Smooth muscle cell (in vitro differentiated cells): Measurements from ENCODE around the gene RASGRF2. TPM values are rescaled to one million over a fixed set of nuclear protein-coding genes. Genes with fewer than 3 reads are reported as not detected.

Source experiments
- DNase-seq: peaks from one replicate; lab custom pipeline; 2025; ENCODE audit not compliant: unreplicated experiment; lab: John Stamatoyannopoulos, UW
- H2AFZ ChIP-seq: fragments of 200-600 bp; sonication (generic); 2 replicates; pipeline ENCODE4 v1.6.0; 2016; ENCODE audit warnings: antibody characterized with exemption, low read depth, mild to moderate bottlenecking
- H3F3A ChIP-seq: fragments of 200-600 bp; sonication (generic); 2 replicates; pipeline ENCODE4 v1.6.0; 2017; ENCODE audit warnings: antibody characterized with exemption, low read depth
- H3K27ac ChIP-seq: fragments of 200-600 bp; sonication (generic); 2 replicates; pipeline ENCODE4 v1.5.1; 2016; ENCODE audit warnings: low read depth, mild to moderate bottlenecking
- H3K27me3 ChIP-seq: fragments of 200-600 bp; sonication (generic); 2 replicates; pipeline ENCODE4 v1.6.1; 2016; ENCODE audit warnings: low read depth, mild to moderate bottlenecking
- H3K36me3 ChIP-seq: fragments of 200-600 bp; sonication (generic); 2 replicates; pipeline ENCODE4 v1.5.1; 2016; ENCODE audit warnings: low read depth
- H3K4me1 ChIP-seq: fragments of 200-600 bp; sonication (generic); 2 replicates; pipeline ENCODE4 v1.5.1; 2016; ENCODE audit warnings: low read depth
- H3K4me2 ChIP-seq: fragments of 200-600 bp; sonication (generic); 2 replicates; pipeline ENCODE4 v1.6.0; 2016; ENCODE audit warnings: mild to moderate bottlenecking
- H3K4me3 ChIP-seq: fragments of 200-600 bp; sonication (generic); 2 replicates; pipeline ENCODE4 v1.5.1; 2016; ENCODE audit warnings: mild to moderate bottlenecking
- H3K79me2 ChIP-seq: fragments of 200-600 bp; sonication (generic); 2 replicates; pipeline ENCODE4 v1.6.0; 2016; ENCODE audit warnings: low read depth, mild to moderate bottlenecking
- H3K9ac ChIP-seq: fragments of 200-600 bp; sonication (generic); 2 replicates; pipeline ENCODE4 v1.6.0; 2016; ENCODE audit warnings: low read depth
- H3K9me3 ChIP-seq: fragments of 200-600 bp; sonication (generic); replicated peaks from 2 replicates; pipeline ENCODE4 v1.5.1; 2016; ENCODE audit warnings: low read depth
- H4K20me1 ChIP-seq: fragments of 200-600 bp; sonication (generic); 2 replicates; pipeline ENCODE4 v1.6.0; 2016; ENCODE audit warnings: low read depth
- CTCF ChIP-seq: fragments of 200-600 bp; sonication (generic); IDR thresholded peaks from 2 replicates; pipeline ENCODE4 v1.5.1; 2017; ENCODE audit warnings: borderline replicate concordance, mild to moderate bottlenecking, antibody characterized with exemption; ENCODE audit not compliant: insufficient read depth, poor library complexity, severe bottlenecking
- WGBS: methylation state at CpG from one replicate; pipeline ENCODE4 v1.1.7; 2016; ENCODE audit warnings: low lambda C conversion rate; 5-methylcytosine and 5-hydroxymethylcytosine counted together
- polyA plus RNA-seq: library from polyadenylated mRNA; unstranded; fragments of >200 nt; fragmentation: Nextera tagmentation; extraction: Ambion mirVana; gene quantifications from 2 replicates; pipeline ENCODE4 v1.2.1, GENCODE V29; 2016
- total RNA-seq: library from RNA; depleted of rRNA; stranded (reverse); fragments of >200 nt; gene quantifications from 2 replicates; pipeline ENCODE4 v1.2.3, GENCODE V29; 2014

Gene RASGRF2
- total and polyA plus RNA-seq, 2 experiments from 2014 or later = 11.1 to 24.7 TPM

- H3F3A ChIP-seq = no peaks in the 10 kb centered on the region
- H4K20me1 ChIP-seq = no peaks in the 10 kb centered on the region
- H3K27me3 ChIP-seq = no peaks in the 10 kb centered on the region
- no peak overlapping the region for H3K9ac ChIP-seq
- peaks cover 4% of the 10 kb centered on the region for H3K4me1 ChIP-seq
- no peaks in the 10 kb centered on the region for H3K36me3 ChIP-seq
- peaks cover 63% of the 10 kb centered on the region for H3K79me2 ChIP-seq
- H3K27ac ChIP-seq = peak overlapping the region; percentile 57
- TF ChIP-seq CTCF = no peak
- peak overlapping the region; percentile 69 for H3K4me2 ChIP-seq
- DNase-seq = no peak
- H2AFZ ChIP-seq = no peak overlapping the region
- H3K9me3 ChIP-seq = no peaks in the 10 kb centered on the region
- no peak overlapping the region for H3K4me3 ChIP-seq
- WGBS = 16% methylated on average over 1 of the region's 1 CpG
Observed at GRCh38 chr5:80977764-80978163, 17.6 kb downstream of the RASGRF2 start.

GRCh38 chr5:80978772-80979317 lies 18.7 kb downstream of the RASGRF2 start:
- no peak overlapping the region for H3K4me2 ChIP-seq
- WGBS = 89% methylated on average over 1 of the region's 1 CpG
- DNase-seq = no peak

GRCh38 chr5:80982093-80982492 lies 21.9 kb downstream of the RASGRF2 start:
- DNase-seq = no peak
- Histone ChIP-seq H3K9ac (no peak overlapping the region), H3K4me1 (no peaks in the 10 kb centered on the region), H3K27me3 (no peaks in the 10 kb centered on the region), H4K20me1 (no peaks in the 10 kb centered on the region), H3K4me3 (no peak overlapping the region), H3K27ac (no peak overlapping the region), H3K4me2 (no peak overlapping the region), H2AFZ (no peak overlapping the region), H3K79me2 (peaks cover 68% of the 10 kb centered on the region), H3F3A (no peaks in the 10 kb centered on the region), H3K9me3 (no peaks in the 10 kb centered on the region), H3K36me3 (no peaks in the 10 kb centered on the region)
- TF ChIP-seq CTCF = no peak
- 53% methylated on average over 4 of the region's 4 CpGs for WGBS

More at GRCh38 chr5:80978772-80979317, 18.7 kb downstream of the RASGRF2 start:
- H3K4me3 ChIP-seq = no peak overlapping the region
- no peaks in the 10 kb centered on the region for H3K27me3 ChIP-seq
- H4K20me1 ChIP-seq = no peaks in the 10 kb centered on the region
- H2AFZ ChIP-seq = no peak overlapping the region
- H3K9ac ChIP-seq = no peak overlapping the region
- no peaks in the 10 kb centered on the region for H3K36me3 ChIP-seq
- H3K79me2 ChIP-seq = peaks cover 63% of the 10 kb centered on the region
- no peak overlapping the region for H3K27ac ChIP-seq
- no peaks in the 10 kb centered on the region for H3K9me3 ChIP-seq
- H3K4me1 ChIP-seq = peaks cover 4% of the 10 kb centered on the region
- no peak for TF ChIP-seq CTCF
- no peaks in the 10 kb centered on the region for H3F3A ChIP-seq

- no peaks in the 10 kb centered on the region for H3K9me3 ChIP-seq
- H3K36me3 ChIP-seq = no peaks in the 10 kb centered on the region
- H3K27ac ChIP-seq = no peak overlapping the region
- 87% methylated on average over 2 of the region's 2 CpGs for WGBS
- H3K4me3 ChIP-seq = no peak overlapping the region
- H4K20me1 ChIP-seq = no peaks in the 10 kb centered on the region
- H3F3A ChIP-seq = no peaks in the 10 kb centered on the region
- no peaks in the 10 kb centered on the region for H3K27me3 ChIP-seq
- no peak for TF ChIP-seq CTCF
- DNase-seq = no peak
- no peak overlapping the region for H3K9ac ChIP-seq
- H3K4me2 ChIP-seq = no peak overlapping the region
- H2AFZ ChIP-seq = no peak overlapping the region
- H3K79me2 ChIP-seq = peaks cover 64% of the 10 kb centered on the region
- H3K4me1 ChIP-seq = peaks cover 3% of the 10 kb centered on the region
Observed at GRCh38 chr5:80985600-80986228, 25.6 kb downstream of the RASGRF2 start.
